ENCODE results near the gene CYP26A1. TPM values are rescaled to one million over a fixed set of nuclear protein-coding genes. Genes with fewer than 3 reads are reported as not detected.

CYP26A1 gene
- total and polyA plus RNA-seq, 2 donors (not counting 1 experiment from before 2014, with no cell fraction given): under 0.01 TPM; not detected in 1

GRCh38 chr10:93095225-93095624, 21.5 kb downstream of the CYP26A1 start:
- no peaks in the 10 kb centered on the region for H3K36me3 ChIP-seq (ENCODE audit: control insufficient read depth, insufficient read depth, low read length)
- H3K27me3 ChIP-seq (ENCODE audit: control insufficient read depth, insufficient read depth, low read length): no peaks in the 10 kb centered on the region
- H3K9ac ChIP-seq (ENCODE audit: insufficient read depth, low read length): no peak overlapping the region
- H3K9me3 ChIP-seq (ENCODE audit: control insufficient read depth, insufficient read depth, low read depth, low read length): no peaks in the 10 kb centered on the region
- no peaks in the 10 kb centered on the region for H4K20me1 ChIP-seq (ENCODE audit: control insufficient read depth, extremely low read depth, insufficient read depth, low read length)
- no peaks in the 10 kb centered on the region for H3K4me1 ChIP-seq (ENCODE audit: control insufficient read depth, extremely low read depth, insufficient read depth, low read length)
- H3K4me3 ChIP-seq (replicated peaks in 1 of 4; ENCODE audit: control extremely low read depth in 1 of 4, insufficient read depth in 1 of 4, low read depth in 3 of 4, low read length in 4 of 4): no peak overlapping the region
- H2AFZ ChIP-seq (ENCODE audit: low read length): no peak overlapping the region
- no peak overlapping the region for H3K27ac ChIP-seq (ENCODE audit: insufficient read depth, low read length)
- H3K4me2 ChIP-seq (ENCODE audit: extremely low read depth, insufficient read depth, low read length): no peak overlapping the region
- TF ChIP-seq CTCF (conservative IDR thresholded peaks at IDR 0.05 in 1 of 2, IDR thresholded peaks at IDR 0.05 in 1 of 2; ENCODE audit: low read depth in 1 of 2, low read length in 2 of 2): no peak
- no peak for TF ChIP-seq EZH2 (IDR thresholded peaks at IDR 0.05; ENCODE audit: low read length, missing control alignments)
- no peaks in the 10 kb centered on the region for H3K79me2 ChIP-seq (ENCODE audit: control insufficient read depth, insufficient read depth, low read length)
- DNase-seq (ENCODE audit: low read depth in 2 of 2): no peak

GRCh38 chr10:93096901-93097300, 23.2 kb downstream of the CYP26A1 start:
- Histone ChIP-seq H3K4me1 (ENCODE audit: control insufficient read depth, extremely low read depth, insufficient read depth, low read length) (no peaks in the 10 kb centered on the region), H3K9ac (ENCODE audit: insufficient read depth, low read length) (no peak overlapping the region), H3K9me3 (ENCODE audit: control insufficient read depth, insufficient read depth, low read depth, low read length) (no peaks in the 10 kb centered on the region), H4K20me1 (ENCODE audit: control insufficient read depth, extremely low read depth, insufficient read depth, low read length) (no peaks in the 10 kb centered on the region), H3K36me3 (ENCODE audit: control insufficient read depth, insufficient read depth, low read length) (no peaks in the 10 kb centered on the region), H3K27ac (ENCODE audit: insufficient read depth, low read length) (no peak overlapping the region), H3K27me3 (ENCODE audit: control insufficient read depth, insufficient read depth, low read length) (no peaks in the 10 kb centered on the region), H3K79me2 (ENCODE audit: control insufficient read depth, insufficient read depth, low read length) (no peaks in the 10 kb centered on the region), H3K4me2 (ENCODE audit: extremely low read depth, insufficient read depth, low read length) (no peak overlapping the region), H2AFZ (ENCODE audit: low read length) (no peak overlapping the region), H3K4me3 (replicated peaks in 1 of 4; ENCODE audit: control extremely low read depth in 1 of 4, insufficient read depth in 1 of 4, low read depth in 3 of 4, low read length in 4 of 4) (no peak overlapping the region)
- TF ChIP-seq CTCF (conservative IDR thresholded peaks at IDR 0.05 in 1 of 2, IDR thresholded peaks at IDR 0.05 in 1 of 2; ENCODE audit: low read depth in 1 of 2, low read length in 2 of 2) (no peak), EZH2 (IDR thresholded peaks at IDR 0.05; ENCODE audit: low read length, missing control alignments) (no peak)
- DNase-seq (ENCODE audit: low read depth in 2 of 2): no peak

- Histone ChIP-seq H3K4me1 (ENCODE audit: control insufficient read depth, extremely low read depth, insufficient read depth, low read length) (no peaks in the 10 kb centered on the region), H3K79me2 (ENCODE audit: control insufficient read depth, insufficient read depth, low read length) (no peaks in the 10 kb centered on the region), H4K20me1 (ENCODE audit: control insufficient read depth, extremely low read depth, insufficient read depth, low read length) (no peaks in the 10 kb centered on the region), H3K4me2 (ENCODE audit: extremely low read depth, insufficient read depth, low read length) (no peak overlapping the region), H3K27ac (ENCODE audit: insufficient read depth, low read length) (no peak overlapping the region), H2AFZ (ENCODE audit: low read length) (no peak overlapping the region), H3K4me3 (replicated peaks in 1 of 4; ENCODE audit: control extremely low read depth in 1 of 4, insufficient read depth in 1 of 4, low read depth in 3 of 4, low read length in 4 of 4) (no peak overlapping the region), H3K9me3 (ENCODE audit: control insufficient read depth, insufficient read depth, low read depth, low read length) (no peaks in the 10 kb centered on the region), H3K27me3 (ENCODE audit: control insufficient read depth, insufficient read depth, low read length) (no peaks in the 10 kb centered on the region), H3K36me3 (ENCODE audit: control insufficient read depth, insufficient read depth, low read length) (no peaks in the 10 kb centered on the region), H3K9ac (ENCODE audit: insufficient read depth, low read length) (no peak overlapping the region)
- no peak for DNase-seq (ENCODE audit: low read depth in 2 of 2)
- TF ChIP-seq EZH2 (IDR thresholded peaks at IDR 0.05; ENCODE audit: low read length, missing control alignments): no peak
- no peak for TF ChIP-seq CTCF (conservative IDR thresholded peaks at IDR 0.05 in 1 of 2, IDR thresholded peaks at IDR 0.05 in 1 of 2; ENCODE audit: low read depth in 1 of 2, low read length in 2 of 2)
Measured at GRCh38 chr10:93097386-93097785, 23.7 kb downstream of the CYP26A1 start.

Data from fibroblast of lung (primary cell).